Endothelial cell of umbilical vein (primary cell): ENCODE data around the gene AFF1. TPM values are rescaled to one million over a fixed set of nuclear protein-coding genes. Genes with fewer than 3 reads are reported as not detected.

Source experiments
- BruUV-seq: library from RNA; stranded (reverse); fragments of 400-500 nt; replicated peaks from 2 replicates; lab custom pipeline; 2021; lab: Mats Ljungman, UMichigan
- CTCF ChIA-PET: fragments of 300-600, 350-600 bp; sonication (Branson Sonifier 250); formaldehyde crosslinking; loops from one replicate; lab custom pipeline; 2021; ENCODE audit warnings: antibody characterized with exemption, inconsistent platforms; lab: Charles Lee
- POLR2A ChIA-PET: fragments of 300-600, 350-600 bp; sonication (Branson Sonifier 250); formaldehyde crosslinking; loops from one replicate; lab custom pipeline; 2021; ENCODE audit warnings: antibody characterized with exemption, inconsistent platforms; lab: Charles Lee
- DNase-seq: peaks from one replicate; pipeline ENCODE4 v3.0.0-alpha.2; 2011; ENCODE audit warnings: low read depth, low spot score
- FAIRE-seq: peaks from 2 replicates; lab custom pipeline; 2011; peaks lifted over from hg19 to GRCh38; lab: Jason Lieb, UNC
- H2AFZ ChIP-seq: 2 replicates; pipeline ENCODE4 v1.6.0; 2012; ENCODE audit warnings: low read depth, low read length, control low read depth, inconsistent platforms
- H3K27ac ChIP-seq: 2 replicates; pipeline ENCODE4 v1.5.1; 2011; ENCODE audit warnings: low read depth, mild to moderate bottlenecking, control low read depth, low read length, moderate library complexity; ENCODE audit not compliant: insufficient read depth
- H3K27me3 ChIP-seq, 2 experiments: 2 replicates each; pipeline versions ENCODE4 v1.6.0 to v1.6.1; 2011; ENCODE audit warnings: low read length in 2 of 2, mixed read lengths in 1 of 2; ENCODE audit not compliant: control insufficient read depth in 2 of 2, insufficient read depth in 2 of 2
- H3K36me3 ChIP-seq, 2 experiments: 2 replicates in 1 of 2; 3 replicates in 1 of 2; pipeline ENCODE4 v1.5.1; 2011; ENCODE audit warnings: low read length in 2 of 2, mild to moderate bottlenecking in 1 of 2, moderate library complexity in 1 of 2; ENCODE audit not compliant: control insufficient read depth in 2 of 2, insufficient read depth in 2 of 2; ENCODE audit errors: extremely low read depth in 1 of 2
- H3K4me1 ChIP-seq: 3 replicates; pipeline ENCODE4 v1.5.1; 2011; ENCODE audit warnings: mild to moderate bottlenecking, low read length; ENCODE audit not compliant: control insufficient read depth, insufficient read depth; ENCODE audit errors: extremely low read depth
- H3K4me2 ChIP-seq: 2 replicates; pipeline ENCODE4 v1.6.1; 2011; ENCODE audit warnings: low read length, control low read depth, mixed read lengths; ENCODE audit not compliant: insufficient read depth
- H3K4me3 ChIP-seq, 3 experiments: fragments of 200-600 bp in 1 of 3; sonication (generic), shearing (Covaris generic) in 1 of 3; replicated peaks in 1 of 3; 2 replicates each; pipeline ENCODE4 v1.5.1; 2011 to 2016; ENCODE audit warnings: control low read depth in 3 of 3, low read length in 3 of 3, mild to moderate bottlenecking in 2 of 3, inconsistent platforms in 1 of 3, low read depth in 1 of 3, moderate library complexity in 1 of 3; ENCODE audit not compliant: insufficient read depth in 1 of 3
- H3K79me2 ChIP-seq: 2 replicates; pipeline ENCODE4 v1.6.0; 2012; ENCODE audit warnings: low read length, inconsistent platforms; ENCODE audit not compliant: control insufficient read depth, insufficient read depth
- H3K9ac ChIP-seq: replicated peaks from 2 replicates; pipeline ENCODE3; 2011; ENCODE audit warnings: low read length, control low read depth; ENCODE audit not compliant: insufficient read depth; ENCODE audit errors: extremely low read depth
- H3K9me1 ChIP-seq: replicated peaks from 3 replicates; pipeline ENCODE4 v1.6.0; 2011; ENCODE audit warnings: mild to moderate bottlenecking, low read length; ENCODE audit not compliant: control insufficient read depth, insufficient read depth; ENCODE audit errors: extremely low read depth
- H3K9me3 ChIP-seq: replicated peaks from 2 replicates; pipeline ENCODE4 v1.5.1; 2012; ENCODE audit warnings: low read length, inconsistent platforms; ENCODE audit not compliant: control insufficient read depth, insufficient read depth
- H4K20me1 ChIP-seq: replicated peaks from 2 replicates; pipeline ENCODE3; 2011; ENCODE audit warnings: mild to moderate bottlenecking, low read length; ENCODE audit not compliant: control insufficient read depth, insufficient read depth; ENCODE audit errors: extremely low read depth
- EZH2 ChIP-seq: IDR thresholded peaks from 2 replicates; pipeline ENCODE4 v1.6.1; 2012; ENCODE audit warnings: borderline replicate concordance, low read depth, mild to moderate bottlenecking, moderate library complexity, low read length, inconsistent platforms; ENCODE audit not compliant: severe bottlenecking
- FOS ChIP-seq: IDR thresholded peaks from 2 replicates; pipeline ENCODE4 v1.6.1; 2011; ENCODE audit warnings: mild to moderate bottlenecking, low read length, moderate library complexity, borderline replicate concordance; ENCODE audit not compliant: insufficient read depth
- GATA2 ChIP-seq: IDR thresholded peaks from 2 replicates; pipeline ENCODE4 v1.7.0; 2011; ENCODE audit warnings: low read depth, mild to moderate bottlenecking, moderate library complexity, mixed read lengths, low read length; ENCODE audit not compliant: insufficient read length, insufficient read depth
- JUN ChIP-seq: IDR thresholded peaks from 2 replicates; pipeline ENCODE4 v1.6.1; 2011; ENCODE audit warnings: borderline replicate concordance, low read depth; ENCODE audit not compliant: insufficient read length, insufficient read depth
- MYC ChIP-seq: IDR thresholded peaks from one replicate; pipeline ENCODE4 v1.6.1; 2011; ENCODE audit warnings: mild to moderate bottlenecking, low read depth, low read length
- POLR2A ChIP-seq: IDR thresholded peaks from 2 replicates; pipeline ENCODE4 v1.6.1; 2012; ENCODE audit warnings: low read depth, mild to moderate bottlenecking, control low read depth, low read length
- POLR2AphosphoS5 ChIP-seq: IDR thresholded peaks from 2 replicates; pipeline ENCODE4 v1.6.1; 2012; ENCODE audit warnings: low read depth, mild to moderate bottlenecking, control low read depth, low read length, moderate library complexity; ENCODE audit not compliant: insufficient read depth
- dilution Hi-C: fragments of 300-500 bp; cut with MboI; formaldehyde crosslinking; loops from one replicate; pipeline ENCODE4 v1.15.0; 2019; ENCODE audit warnings: low sequenced_read_pairs; ENCODE audit not compliant: extremely low pct_ligation_motif_present
- intact Hi-C: fragments of 100-400 bp; cut with micrococcal nuclease; formaldehyde crosslinking; loops from one replicate; pipeline ENCODE4 v1.10.0; 2022
- polyA plus RNA-seq, 4 experiments: library from polyadenylated mRNA; depleted of rRNA in 3 of 4; stranded (reverse) in 3 of 4; unstranded in 1 of 4; fragments of >200 nt; gene quantifications; 2 replicates each; pipeline versions ENCODE4 v1.2.1 to v1.2.3, GENCODE V29; 2011 to 2012; ENCODE audit warnings: missing spikeins in 1 of 4
- total RNA-seq: library from RNA; stranded (reverse); gene quantifications from 2 replicates; pipeline ENCODE4 v1.2.3, GENCODE V29; 2021
- TF ChIP-seq, protein P1 (sequence below), 2 donors: IDR thresholded peaks; 1 replicate in 1 of 2; 2 replicates in 1 of 2; pipeline ENCODE4 v1.5.1; 2011; ENCODE audit warnings: low read length in 2 of 2, mild to moderate bottlenecking in 2 of 2, moderate library complexity in 2 of 2, control low read depth in 1 of 2, inconsistent platforms in 1 of 2, low read depth in 1 of 2; ENCODE audit not compliant: insufficient read depth in 1 of 2; ENCODE audit errors: extremely low read depth in 1 of 2
- TF ChIP-seq, protein P2 (sequence below): IDR thresholded peaks from 2 replicates; pipeline ENCODE4 v1.6.1; 2011; ENCODE audit not compliant: insufficient read depth, insufficient read length

The AFF1 gene
- total and polyA plus RNA-seq, 2 donors (not counting 3 experiments of a cell fraction or from before 2014, with no cell fraction given) = 26.2 to 106 TPM

DNA sequence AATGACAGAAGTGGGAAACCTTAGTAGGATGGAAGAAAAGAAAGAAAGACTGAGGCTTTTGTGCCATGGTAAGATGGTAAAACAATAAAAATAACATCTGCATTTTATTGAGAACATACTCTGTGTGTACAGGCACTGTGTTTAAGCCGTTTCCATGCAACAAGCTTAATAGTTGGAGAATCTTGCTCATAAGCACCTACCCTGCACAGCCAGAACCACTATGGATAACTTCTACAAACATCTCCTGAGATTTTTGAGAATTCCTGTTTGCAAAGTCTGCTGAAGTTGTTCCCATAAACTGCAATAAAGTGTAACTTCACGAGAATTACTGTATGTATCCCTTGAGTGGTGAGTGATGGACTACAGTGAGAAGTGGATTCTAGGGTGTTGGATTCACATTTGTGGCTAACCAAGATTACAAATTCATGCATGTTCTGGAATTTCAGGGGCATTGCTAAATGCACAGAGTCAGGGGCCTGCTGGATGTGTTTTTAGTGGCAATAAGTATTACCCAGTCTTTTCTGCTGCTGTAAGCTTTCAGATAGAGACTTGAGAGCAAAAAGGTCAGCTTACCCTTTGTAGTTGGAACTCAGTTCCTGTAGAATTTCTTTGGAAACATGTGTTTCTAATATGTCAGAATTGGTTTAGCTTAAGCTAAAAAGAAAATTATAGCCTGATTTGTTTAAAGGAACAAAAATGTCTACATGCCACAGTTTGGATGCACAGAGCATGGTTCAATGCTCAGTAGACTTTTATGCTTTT lies 132.5 kb downstream of the AFF1 start:
- intact Hi-C loops (no loop called here), dilution Hi-C loops (no loop called here)
- H3K36me3 ChIP-seq = no peaks in the 10 kb centered on the region
- no peaks in the 10 kb centered on the region for H4K20me1 ChIP-seq
- POLR2A ChIA-PET = no interaction called here
- H3K9me1 ChIP-seq = no peaks in the 10 kb centered on the region
- H3K9me3 ChIP-seq = no peaks in the 10 kb centered on the region
- no TSS peak for BruUV-seq
- no peak overlapping the region for H3K4me3 ChIP-seq
- peaks cover 34% of the 10 kb centered on the region for H3K79me2 ChIP-seq
- H3K4me2 ChIP-seq = no peak overlapping the region
- H2AFZ ChIP-seq = no peak overlapping the region
- no peak overlapping the region for H3K27ac ChIP-seq
- DNase-seq (no peak), FAIRE-seq (no peak)
- H3K9ac ChIP-seq = no peak overlapping the region
- CTCF ChIA-PET = interaction anchor here (0.6 to 1.3 kb wide), 3 partner anchors 14 to 121 kb away, joined by 3 to 4 read pairs (median 3); no protein-coding TSS in a partner anchor
- no peaks in the 10 kb centered on the region for H3K27me3 ChIP-seq
- no peaks in the 10 kb centered on the region for H3K4me1 ChIP-seq
- TF ChIP-seq MYC (no peak), EZH2 (no peak), POLR2AphosphoS5 (no peak), GATA2 (no peak), JUN (no peak), POLR2A (no peak), FOS (no peak)
- TF ChIP-seq, protein P1, sequence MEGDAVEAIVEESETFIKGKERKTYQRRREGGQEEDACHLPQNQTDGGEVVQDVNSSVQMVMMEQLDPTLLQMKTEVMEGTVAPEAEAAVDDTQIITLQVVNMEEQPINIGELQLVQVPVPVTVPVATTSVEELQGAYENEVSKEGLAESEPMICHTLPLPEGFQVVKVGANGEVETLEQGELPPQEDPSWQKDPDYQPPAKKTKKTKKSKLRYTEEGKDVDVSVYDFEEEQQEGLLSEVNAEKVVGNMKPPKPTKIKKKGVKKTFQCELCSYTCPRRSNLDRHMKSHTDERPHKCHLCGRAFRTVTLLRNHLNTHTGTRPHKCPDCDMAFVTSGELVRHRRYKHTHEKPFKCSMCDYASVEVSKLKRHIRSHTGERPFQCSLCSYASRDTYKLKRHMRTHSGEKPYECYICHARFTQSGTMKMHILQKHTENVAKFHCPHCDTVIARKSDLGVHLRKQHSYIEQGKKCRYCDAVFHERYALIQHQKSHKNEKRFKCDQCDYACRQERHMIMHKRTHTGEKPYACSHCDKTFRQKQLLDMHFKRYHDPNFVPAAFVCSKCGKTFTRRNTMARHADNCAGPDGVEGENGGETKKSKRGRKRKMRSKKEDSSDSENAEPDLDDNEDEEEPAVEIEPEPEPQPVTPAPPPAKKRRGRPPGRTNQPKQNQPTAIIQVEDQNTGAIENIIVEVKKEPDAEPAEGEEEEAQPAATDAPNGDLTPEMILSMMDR (IDR thresholded peaks at IDR 0.05; ENCODE audit: extremely low read depth in 1 of 2, insufficient read depth in 1 of 2, low read depth in 1 of 2, low read length in 2 of 2) = no peak
- TF ChIP-seq, protein P2, sequence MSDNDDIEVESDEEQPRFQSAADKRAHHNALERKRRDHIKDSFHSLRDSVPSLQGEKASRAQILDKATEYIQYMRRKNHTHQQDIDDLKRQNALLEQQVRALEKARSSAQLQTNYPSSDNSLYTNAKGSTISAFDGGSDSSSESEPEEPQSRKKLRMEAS = no peak
